GDM1 (cell line): ENCODE results near the gene MARK3.

Experiments
- DNase-seq: peaks from one replicate; lab custom pipeline; 2025; lab: John Stamatoyannopoulos, UW

Gene MARK3

GRCh38 chr14:103550451-103551337 lies 165.5 kb downstream of the MARK3 start:
- DNase-seq: no peak

DNA sequence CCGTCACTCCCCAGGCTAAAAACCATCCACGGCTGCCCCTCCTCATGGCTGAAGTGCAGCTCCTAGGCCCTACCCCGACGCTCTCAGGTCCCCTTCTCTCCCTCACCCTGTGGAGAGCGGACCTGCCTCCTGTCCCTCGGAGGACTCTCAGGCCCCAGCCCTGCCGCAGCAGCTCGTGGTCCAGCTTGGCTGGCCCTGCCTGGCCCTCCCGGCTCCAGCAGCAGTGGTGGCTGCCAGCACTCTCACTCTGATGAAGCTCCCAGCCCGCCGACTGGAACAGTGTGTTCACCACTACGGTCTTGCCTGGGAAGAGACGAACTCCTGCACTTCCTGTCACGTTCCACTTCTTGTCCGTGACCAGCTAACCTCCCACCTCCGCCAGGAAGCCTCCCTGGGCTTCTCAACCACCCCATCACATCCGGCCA lies 166.1 kb downstream of the MARK3 start:
- DNase-seq: no peak

GRCh38 chr14:103552011-103552845 lies 167.0 kb downstream of the MARK3 start:
- DNase-seq: no peak

DNA sequence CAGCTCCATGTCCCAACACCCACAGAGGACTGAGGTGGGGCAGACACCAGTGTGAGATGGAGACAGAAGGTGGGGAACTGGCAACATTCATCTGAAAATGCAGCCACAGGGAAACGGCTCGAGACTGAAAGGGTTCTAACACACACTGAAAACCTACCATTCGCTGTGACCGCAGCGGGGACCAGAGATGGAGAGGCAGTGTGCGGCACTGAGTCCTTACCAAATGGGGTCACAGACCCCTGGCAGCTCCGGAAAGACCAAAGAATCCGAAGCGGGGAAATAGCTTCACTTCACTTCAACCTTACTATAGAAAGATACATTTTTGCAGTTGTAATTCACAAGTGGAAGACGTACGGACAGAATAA lies 167.6 kb downstream of the MARK3 start:
- DNase-seq: no peak
